ENCODE data around the gene C16orf95. TPM values are rescaled to one million over a fixed set of nuclear protein-coding genes. Genes with fewer than 3 reads are reported as not detected.

C16orf95 gene
- total RNA-seq, 1 experiment from 2014 or later: 5.8 TPM

DNA sequence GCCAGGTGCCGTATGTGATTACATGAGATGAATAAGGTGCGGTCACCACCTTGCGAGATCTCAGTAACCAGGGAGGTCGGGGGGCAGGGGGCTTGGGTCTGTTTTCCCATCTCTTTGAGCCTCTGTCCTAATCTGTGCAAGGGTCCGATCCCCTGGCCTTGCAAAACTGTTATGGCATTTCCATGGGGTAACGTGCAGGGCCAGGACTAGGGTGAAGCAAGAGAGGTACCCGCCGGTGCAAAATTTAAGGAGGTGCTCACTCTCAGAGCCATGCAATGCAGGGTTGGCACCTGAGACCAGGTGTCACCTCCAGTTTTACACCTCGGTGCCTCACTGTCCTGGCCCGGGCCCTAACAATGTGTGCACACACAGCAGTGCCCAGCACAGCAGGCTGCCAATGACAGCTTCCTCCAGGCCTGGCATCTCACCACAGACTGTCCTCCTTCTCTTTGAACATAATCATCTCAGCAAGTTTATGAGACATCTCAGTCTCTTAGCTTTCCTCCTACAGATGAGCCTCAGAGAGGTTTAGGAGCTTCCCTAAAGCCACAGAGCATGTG, 43.6 kb downstream of the C16orf95 start:
- H3K4me3 Mint-ChIP-seq (ENCODE audit: unreplicated experiment): no peak overlapping the region
- ChIA-PET CTCF (interaction anchor here (3.0 kb wide), 1 partner anchor 211 kb away, joined by 19 read pairs; no protein-coding TSS in a partner anchor), POLR2A (interaction anchor here (0.5 kb wide), 1 partner anchor 562 kb away, joined by 3 read pairs; no protein-coding TSS in a partner anchor)
- no TSS peak for BruUV-seq (replicated peaks)
- no peaks in the 10 kb centered on the region for H3K36me3 Mint-ChIP-seq (ENCODE audit: insufficient read depth, unreplicated experiment)
- H3K9me3 Mint-ChIP-seq (ENCODE audit: unreplicated experiment): no peaks in the 10 kb centered on the region
- H3K27ac Mint-ChIP-seq (ENCODE audit: low read depth, unreplicated experiment): no peak overlapping the region
- intact Hi-C loops (cut with micrococcal nuclease): no loop called here
- peaks cover 4% of the 10 kb centered on the region for H3K27me3 Mint-ChIP-seq (ENCODE audit: insufficient read depth, unreplicated experiment)
- H3K4me1 Mint-ChIP-seq (ENCODE audit: insufficient read depth, unreplicated experiment): peaks cover 9% of the 10 kb centered on the region
- DNase-seq (ENCODE audit: unreplicated experiment): no peak
- TF ChIP-seq, protein P1, sequence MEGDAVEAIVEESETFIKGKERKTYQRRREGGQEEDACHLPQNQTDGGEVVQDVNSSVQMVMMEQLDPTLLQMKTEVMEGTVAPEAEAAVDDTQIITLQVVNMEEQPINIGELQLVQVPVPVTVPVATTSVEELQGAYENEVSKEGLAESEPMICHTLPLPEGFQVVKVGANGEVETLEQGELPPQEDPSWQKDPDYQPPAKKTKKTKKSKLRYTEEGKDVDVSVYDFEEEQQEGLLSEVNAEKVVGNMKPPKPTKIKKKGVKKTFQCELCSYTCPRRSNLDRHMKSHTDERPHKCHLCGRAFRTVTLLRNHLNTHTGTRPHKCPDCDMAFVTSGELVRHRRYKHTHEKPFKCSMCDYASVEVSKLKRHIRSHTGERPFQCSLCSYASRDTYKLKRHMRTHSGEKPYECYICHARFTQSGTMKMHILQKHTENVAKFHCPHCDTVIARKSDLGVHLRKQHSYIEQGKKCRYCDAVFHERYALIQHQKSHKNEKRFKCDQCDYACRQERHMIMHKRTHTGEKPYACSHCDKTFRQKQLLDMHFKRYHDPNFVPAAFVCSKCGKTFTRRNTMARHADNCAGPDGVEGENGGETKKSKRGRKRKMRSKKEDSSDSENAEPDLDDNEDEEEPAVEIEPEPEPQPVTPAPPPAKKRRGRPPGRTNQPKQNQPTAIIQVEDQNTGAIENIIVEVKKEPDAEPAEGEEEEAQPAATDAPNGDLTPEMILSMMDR (IDR thresholded peaks at IDR 0.05; ENCODE audit: unreplicated experiment): no peak

DNA sequence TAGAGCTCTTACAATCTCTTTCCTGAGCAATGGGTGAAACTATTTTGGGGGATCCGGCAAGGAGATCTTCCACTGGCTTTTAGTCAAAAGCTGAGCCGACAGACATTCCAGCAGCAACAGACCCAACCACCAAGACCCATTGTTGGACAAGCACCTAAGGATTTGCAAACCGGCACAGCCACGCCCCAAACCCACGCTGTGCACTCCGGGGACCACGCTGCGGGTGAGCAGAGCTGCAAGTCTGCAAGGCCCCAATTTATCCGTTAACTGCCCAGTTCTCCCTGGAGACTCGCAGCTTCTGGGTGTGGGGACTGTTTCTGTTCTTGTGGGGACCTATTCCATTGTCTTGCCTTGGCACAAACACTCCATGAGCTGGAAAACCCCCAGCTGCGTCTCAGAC, 45.9 kb downstream of the C16orf95 start:
- Mint-ChIP-seq H3K4me3 (ENCODE audit: unreplicated experiment) (no peak overlapping the region), H3K27ac (ENCODE audit: low read depth, unreplicated experiment) (no peak overlapping the region), H3K27me3 (ENCODE audit: insufficient read depth, unreplicated experiment) (no peaks in the 10 kb centered on the region), H3K9me3 (ENCODE audit: unreplicated experiment) (no peaks in the 10 kb centered on the region), H3K4me1 (ENCODE audit: insufficient read depth, unreplicated experiment) (no peaks in the 10 kb centered on the region), H3K36me3 (ENCODE audit: insufficient read depth, unreplicated experiment) (no peaks in the 10 kb centered on the region)
- POLR2A ChIA-PET: interaction anchor here (0.6 kb wide), 2 partner anchors 8 to 111 kb away, joined by 3 read pairs; no protein-coding TSS in a partner anchor
- DNase-seq (ENCODE audit: unreplicated experiment): no peak
- TF ChIP-seq, protein P1 (IDR thresholded peaks at IDR 0.05; ENCODE audit: unreplicated experiment): no peak
- intact Hi-C loops (cut with micrococcal nuclease): no loop called here
- no TSS peak for BruUV-seq (replicated peaks)
- CTCF ChIA-PET: interaction anchor here (0.6 to 1.3 kb wide), 5 partner anchors 14 to 707 kb away, joined by 3 to 6 read pairs (median 4); no protein-coding TSS in a partner anchor

DNA sequence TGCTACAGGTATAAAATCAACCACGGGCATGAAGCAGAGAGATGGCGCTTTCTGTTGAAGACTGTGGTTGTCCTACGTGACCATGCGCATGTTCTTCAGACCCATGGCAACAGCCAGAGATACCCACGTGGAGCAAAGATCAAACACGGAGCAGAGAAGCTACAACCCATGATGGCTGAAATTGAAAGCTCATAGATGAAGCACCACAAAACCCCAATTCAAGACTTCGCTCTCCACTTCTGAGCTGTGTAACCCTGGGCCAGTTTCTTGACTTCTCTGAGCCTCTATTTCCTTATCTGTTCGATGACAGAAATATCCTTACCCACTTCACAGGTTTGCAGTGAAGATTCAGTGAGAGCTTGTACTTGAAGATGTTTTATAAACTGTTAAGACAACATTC, 49.6 kb downstream of the C16orf95 start:
- no peak overlapping the region for H3K27ac Mint-ChIP-seq (ENCODE audit: low read depth, unreplicated experiment)
- DNase-seq (ENCODE audit: unreplicated experiment): no peak
- intact Hi-C loops (cut with micrococcal nuclease): no loop called here
- BruUV-seq (replicated peaks): no TSS peak
- peaks cover 11% of the 10 kb centered on the region for H3K4me1 Mint-ChIP-seq (ENCODE audit: insufficient read depth, unreplicated experiment)
- TF ChIP-seq, protein P1 (IDR thresholded peaks at IDR 0.05; ENCODE audit: unreplicated experiment): no peak
- ChIA-PET CTCF (interaction anchor here (1.2 to 2.0 kb wide), 3 partner anchors 12 to 205 kb away, joined by 4 to 10 read pairs (median 5); no protein-coding TSS in a partner anchor), POLR2A (interaction anchor here (0.6 kb wide), 1 partner anchor 36 kb away, joined by 3 read pairs; no protein-coding TSS in a partner anchor)
- no peaks in the 10 kb centered on the region for H3K27me3 Mint-ChIP-seq (ENCODE audit: insufficient read depth, unreplicated experiment)
- no peaks in the 10 kb centered on the region for H3K36me3 Mint-ChIP-seq (ENCODE audit: insufficient read depth, unreplicated experiment)
- H3K9me3 Mint-ChIP-seq (ENCODE audit: unreplicated experiment): no peaks in the 10 kb centered on the region
- no peak overlapping the region for H3K4me3 Mint-ChIP-seq (ENCODE audit: unreplicated experiment)

DNA sequence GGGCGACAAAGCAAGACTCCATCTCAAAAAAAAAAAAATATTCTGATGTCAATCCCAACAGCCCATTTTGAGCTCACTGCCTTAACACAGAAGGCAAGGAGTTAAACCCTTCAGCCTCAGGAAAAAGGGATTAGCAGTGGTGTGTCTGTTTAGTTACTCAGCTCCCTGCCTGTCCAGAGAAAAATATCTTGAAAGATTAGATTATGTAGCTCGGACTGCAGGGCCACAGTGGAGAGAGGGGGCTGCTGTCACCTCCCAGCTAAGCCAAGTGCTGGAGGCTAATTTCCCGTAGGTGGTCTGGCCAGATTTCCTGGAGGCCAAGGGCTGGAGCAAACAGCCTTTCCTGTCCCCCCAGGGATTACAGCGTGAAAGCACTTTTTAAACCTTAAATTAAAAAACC, 50.3 kb downstream of the C16orf95 start:
- CTCF ChIA-PET: interaction anchor here (0.6 to 1.8 kb wide), 4 partner anchors 12 to 495 kb away, joined by 3 to 10 read pairs (median 4); no protein-coding TSS in a partner anchor
- POLR2A ChIA-PET: no interaction called here
- BruUV-seq (replicated peaks): no TSS peak

More for the DNA sequence above, 50.3 kb downstream of the C16orf95 start:
- TF ChIP-seq, protein P1 (IDR thresholded peaks at IDR 0.05; ENCODE audit: unreplicated experiment): no peak
- intact Hi-C loops (cut with micrococcal nuclease): no loop called here
- Mint-ChIP-seq H3K36me3 (ENCODE audit: insufficient read depth, unreplicated experiment) (no peaks in the 10 kb centered on the region), H3K4me3 (ENCODE audit: unreplicated experiment) (no peak overlapping the region), H3K27me3 (ENCODE audit: insufficient read depth, unreplicated experiment) (no peaks in the 10 kb centered on the region), H3K4me1 (ENCODE audit: insufficient read depth, unreplicated experiment) (peaks cover 11% of the 10 kb centered on the region), H3K27ac (ENCODE audit: low read depth, unreplicated experiment) (no peak overlapping the region), H3K9me3 (ENCODE audit: unreplicated experiment) (no peaks in the 10 kb centered on the region)
- DNase-seq (ENCODE audit: unreplicated experiment): no peak

Measured in MCF 10A (cell line).